Body of pancreas (tissue), 4 donors: ENCODE data around the gene ZFHX3. TPM values are rescaled to one million over a fixed set of nuclear protein-coding genes. Genes with fewer than 3 reads are reported as not detected.
A peak's percentile ranks its signal among the peaks of the same experiment; 100 is the strongest.

Experiments used
- ATAC-seq: fragments of 150-250 bp; one replicate; pipeline ENCODE4 v1.9.1; 2016
- DNase-seq, 4 donors: peaks; one replicate each; pipeline ENCODE4 v3.0.0-alpha.2; 2019
- H3K27ac ChIP-seq, 4 donors: fragments of 200-600 bp; sonication (generic); 1 replicate in 3 of 4; 2 replicates in 1 of 4; pipeline versions ENCODE4 v1.5.1 to v1.6.1; 2016 to 2019; ENCODE audit warnings: mild to moderate bottlenecking in 1 of 4, mixed read lengths in 1 of 4, moderate library complexity in 1 of 4
- H3K27me3 ChIP-seq, 2 donors: fragments of 200-600 bp; sonication (generic); one replicate each; pipeline ENCODE4 v1.6.0; 2016; ENCODE audit warnings: mild to moderate bottlenecking in 1 of 2
- H3K36me3 ChIP-seq, 2 donors: fragments of 200-600 bp; sonication (generic); replicated peaks in 1 of 2; 2 replicates each; pipeline ENCODE4 v1.5.1; 2016; ENCODE audit warnings: low read depth in 2 of 2; ENCODE audit not compliant: insufficient read depth in 1 of 2
- H3K4me1 ChIP-seq: fragments of 200-600 bp; sonication (generic); one replicate; pipeline ENCODE4 v1.6.0; 2016
- H3K4me3 ChIP-seq, 2 donors: fragments of 200-600 bp; sonication (generic); 1 replicate in 1 of 2; 2 replicates in 1 of 2; pipeline ENCODE4 v1.5.1; 2016 to 2019
- H3K9me3 ChIP-seq, 3 donors: fragments of 200-600 bp; sonication (generic); 1 replicate in 2 of 3; 2 replicates in 1 of 3; pipeline ENCODE4 v1.5.1; 2016
- POLR2A ChIP-seq, 3 donors: fragments of 450-650 bp; IDR thresholded peaks; one replicate each; pipeline ENCODE4 v1.6.1; 2016; ENCODE audit warnings: antibody characterized with exemption in 3 of 3, mild to moderate bottlenecking in 2 of 3
- WGBS, 2 donors: methylation state at CpG; one replicate each; pipeline ENCODE4 v1.1.5; 2017; 5-methylcytosine and 5-hydroxymethylcytosine counted together
- intact Hi-C: fragments of 100-400 bp; cut with DNase I; formaldehyde crosslinking; loops from one replicate; pipeline ENCODE4 v1.15.1; 2023
- total RNA-seq, 2 donors: library from RNA; depleted of rRNA; stranded (reverse); fragments of >200 nt; gene quantifications; one replicate each; pipeline ENCODE4 v1.1.0, GENCODE V29; 2016
- TF ChIP-seq, protein P1 (sequence below), 7 experiments: fragments of 450-650 bp in 4 of 7; fragments of 200-600 bp in 3 of 7; sonication (generic) in 3 of 7; IDR thresholded peaks; one replicate each; pipeline ENCODE4 v1.5.1; 2016 to 2019; ENCODE audit warnings: antibody characterized with exemption in 7 of 7

ZFHX3 gene
- total RNA-seq, 2 donors from 2014 or later, result 22.4 to 24.6 TPM

DNA sequence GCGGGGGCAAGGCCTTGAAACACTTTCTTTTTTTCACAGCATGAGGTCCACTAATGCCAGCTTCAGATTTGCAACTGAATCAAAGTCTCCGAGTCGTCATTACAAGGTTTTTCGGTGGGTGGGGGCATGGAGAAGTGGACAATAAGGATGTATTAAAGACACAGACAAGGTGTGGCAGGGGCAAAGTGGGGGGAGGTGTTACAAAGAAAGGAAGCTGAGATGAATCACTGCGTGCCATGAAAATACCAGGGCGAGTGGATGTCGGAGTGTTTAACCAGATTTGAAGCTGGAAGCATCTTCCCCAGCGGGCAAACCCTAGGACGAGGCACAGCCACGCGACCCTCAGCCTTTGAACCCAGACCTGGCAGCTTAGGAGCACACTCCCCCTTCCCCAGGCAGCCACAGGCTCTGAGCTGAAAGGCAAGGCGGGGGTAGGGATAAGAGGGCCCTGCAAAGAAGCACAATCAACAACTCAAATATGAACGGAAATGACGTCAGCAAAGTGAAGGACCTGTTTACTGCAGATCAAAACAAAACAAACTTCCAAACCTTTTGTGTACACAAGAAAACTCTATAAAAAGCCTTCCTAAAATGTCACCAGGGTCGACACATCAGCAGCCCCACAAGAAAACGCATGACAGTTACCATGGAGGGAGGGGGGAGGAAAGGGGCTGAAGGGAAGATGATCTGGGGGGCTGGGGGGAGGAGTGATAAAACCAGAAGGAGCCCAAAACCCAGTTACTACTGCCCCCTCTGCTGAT, 5.6 kb upstream of the ZFHX3 start:
- DNase-seq (no peak), ATAC-seq (no peak)
- no peak overlapping the region for H3K4me3 ChIP-seq
- 58 to 68% methylated on average over 16 of the region's 16 CpGs for WGBS, 2 donors
- H3K27me3 ChIP-seq, result no peaks in the 10 kb centered on the region
- H3K4me1 ChIP-seq, result peaks cover 69% of the 10 kb centered on the region
- TF ChIP-seq, protein P1, sequence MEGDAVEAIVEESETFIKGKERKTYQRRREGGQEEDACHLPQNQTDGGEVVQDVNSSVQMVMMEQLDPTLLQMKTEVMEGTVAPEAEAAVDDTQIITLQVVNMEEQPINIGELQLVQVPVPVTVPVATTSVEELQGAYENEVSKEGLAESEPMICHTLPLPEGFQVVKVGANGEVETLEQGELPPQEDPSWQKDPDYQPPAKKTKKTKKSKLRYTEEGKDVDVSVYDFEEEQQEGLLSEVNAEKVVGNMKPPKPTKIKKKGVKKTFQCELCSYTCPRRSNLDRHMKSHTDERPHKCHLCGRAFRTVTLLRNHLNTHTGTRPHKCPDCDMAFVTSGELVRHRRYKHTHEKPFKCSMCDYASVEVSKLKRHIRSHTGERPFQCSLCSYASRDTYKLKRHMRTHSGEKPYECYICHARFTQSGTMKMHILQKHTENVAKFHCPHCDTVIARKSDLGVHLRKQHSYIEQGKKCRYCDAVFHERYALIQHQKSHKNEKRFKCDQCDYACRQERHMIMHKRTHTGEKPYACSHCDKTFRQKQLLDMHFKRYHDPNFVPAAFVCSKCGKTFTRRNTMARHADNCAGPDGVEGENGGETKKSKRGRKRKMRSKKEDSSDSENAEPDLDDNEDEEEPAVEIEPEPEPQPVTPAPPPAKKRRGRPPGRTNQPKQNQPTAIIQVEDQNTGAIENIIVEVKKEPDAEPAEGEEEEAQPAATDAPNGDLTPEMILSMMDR (IDR thresholded peaks at IDR 0.05), result no peak
- TF ChIP-seq POLR2A (IDR thresholded peaks at IDR 0.05), result no peak
- no peaks in the 10 kb centered on the region for H3K36me3 ChIP-seq
- peak overlapping the region; percentile 21 to 96 (median 72) for H3K27ac ChIP-seq
- intact Hi-C loops, result no loop called here
- H3K9me3 ChIP-seq, result no peaks in the 10 kb centered on the region

DNA sequence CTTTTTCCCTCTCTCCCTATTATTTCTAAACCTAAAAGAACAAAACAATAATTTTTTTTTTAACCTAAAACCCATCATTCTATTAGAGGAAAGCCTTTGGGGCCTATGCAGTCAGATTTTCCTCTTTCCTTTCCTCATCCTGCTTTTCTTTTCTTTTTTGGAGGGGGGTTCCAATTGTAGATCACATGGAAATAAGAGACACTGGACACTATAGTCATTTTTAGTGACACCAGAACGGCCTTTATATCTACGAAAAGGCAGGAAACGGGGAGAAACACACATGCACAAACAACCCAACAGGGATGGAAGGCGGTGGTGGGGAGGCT, 5.1 kb upstream of the ZFHX3 start:
- peak overlapping the region; percentile 21 to 96 (median 72) for H3K27ac ChIP-seq
- H3K4me3 ChIP-seq, result no peak overlapping the region
- H3K36me3 ChIP-seq, result no peaks in the 10 kb centered on the region
- intact Hi-C loops, result no loop called here
- TF ChIP-seq, protein P1 (IDR thresholded peaks at IDR 0.05), result no peak
- ATAC-seq (no peak), DNase-seq (no peak)
- H3K9me3 ChIP-seq, result no peaks in the 10 kb centered on the region
- peaks cover 72% of the 10 kb centered on the region for H3K4me1 ChIP-seq
- 78 to 81% methylated on average over 4 of the region's 4 CpGs for WGBS, 2 donors
- H3K27me3 ChIP-seq, result no peaks in the 10 kb centered on the region

DNA sequence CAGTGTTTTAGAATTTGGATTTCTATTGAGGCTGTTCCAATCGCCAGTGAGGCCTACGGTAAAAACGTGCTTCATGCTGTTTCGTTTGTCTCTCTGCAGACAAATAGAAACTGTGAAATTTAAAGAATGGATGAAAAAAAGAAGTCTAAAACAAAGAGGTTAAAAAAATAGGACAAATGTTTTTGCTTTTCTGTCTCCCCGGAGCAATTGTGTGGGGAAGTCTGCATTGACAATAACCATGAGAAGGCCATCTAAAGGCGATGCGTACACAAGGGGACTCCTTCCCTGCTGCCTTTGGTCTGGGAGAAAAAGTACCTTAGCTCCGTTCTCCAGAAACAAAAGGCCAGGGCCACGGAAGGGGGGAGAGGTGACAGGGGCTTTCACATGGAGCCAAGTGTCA, 4.6 kb upstream of the ZFHX3 start:
- Histone ChIP-seq H3K27ac (peak overlapping the region in 2 of 4 donors; percentile 48 to 96), H3K36me3 (no peaks in the 10 kb centered on the region), H3K4me1 (peaks cover 72% of the 10 kb centered on the region), H3K4me3 (no peak overlapping the region), H3K27me3 (no peaks in the 10 kb centered on the region), H3K9me3 (no peaks in the 10 kb centered on the region)
- intact Hi-C loops, result no loop called here
- no peak for TF ChIP-seq POLR2A (IDR thresholded peaks at IDR 0.05)
- TF ChIP-seq, protein P1 (IDR thresholded peaks at IDR 0.05), result no peak
- 86 to 87% methylated on average over 9 of the region's 9 CpGs for WGBS, 2 donors
- DNase-seq (no peak), ATAC-seq (no peak)

DNA sequence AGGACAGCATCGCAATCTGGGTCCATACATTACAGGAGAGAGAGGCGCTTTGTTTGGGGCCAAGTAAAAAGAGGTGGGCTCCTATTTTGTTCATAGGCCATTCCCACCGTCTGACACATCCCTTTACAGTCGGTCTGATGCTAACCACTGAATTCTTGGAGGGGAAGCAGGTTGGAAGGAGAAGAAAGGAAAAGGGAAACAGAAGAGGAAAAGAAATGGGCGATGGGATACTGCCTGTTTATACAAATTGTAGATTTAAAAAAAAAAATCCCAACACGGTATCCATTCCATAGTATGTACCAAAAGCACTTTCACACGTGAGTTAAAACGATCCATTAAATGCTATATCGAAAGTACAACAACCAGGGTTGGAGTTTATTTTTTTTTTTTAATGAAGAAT, 4.0 kb upstream of the ZFHX3 start:
- H3K4me3 ChIP-seq, result no peak overlapping the region
- no peak for DNase-seq
- no peaks in the 10 kb centered on the region for H3K9me3 ChIP-seq
- intact Hi-C loops, result no loop called here
- peak overlapping the region in 2 of 4 donors; percentile 21 to 69 for H3K27ac ChIP-seq
- H3K36me3 ChIP-seq, result no peaks in the 10 kb centered on the region
- WGBS, 2 donors, result 91 to 94% methylated on average over 9 of the region's 9 CpGs
- no peaks in the 10 kb centered on the region for H3K27me3 ChIP-seq
- H3K4me1 ChIP-seq, result peaks cover 76% of the 10 kb centered on the region
- no peak for ATAC-seq
- TF ChIP-seq POLR2A (IDR thresholded peaks at IDR 0.05), result no peak
- TF ChIP-seq, protein P1 (IDR thresholded peaks at IDR 0.05), result no peak

DNA sequence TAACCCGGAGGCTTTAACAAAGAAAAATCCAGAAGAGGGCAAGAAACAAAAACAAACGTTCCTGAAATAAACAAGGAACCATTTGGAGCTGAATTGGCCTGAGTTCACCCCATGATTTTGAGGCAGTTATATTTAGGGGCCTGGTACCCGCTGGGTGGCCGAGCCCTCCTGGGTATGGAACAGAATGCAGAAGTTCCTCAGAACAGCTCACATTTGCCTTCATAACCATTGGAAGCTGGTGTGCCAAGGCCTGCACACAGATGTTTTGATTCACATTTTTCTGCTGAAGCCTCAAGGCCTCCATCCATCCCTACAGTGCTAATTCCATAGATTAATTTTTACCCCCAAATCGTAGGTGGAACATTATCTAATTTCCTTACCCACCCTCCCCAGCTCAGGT, 3.3 kb upstream of the ZFHX3 start:
- H3K4me1 ChIP-seq, result peaks cover 76% of the 10 kb centered on the region

More for the DNA sequence above, 3.3 kb upstream of the ZFHX3 start:
- TF ChIP-seq, protein P1 (IDR thresholded peaks at IDR 0.05), result no peak
- no peak for TF ChIP-seq POLR2A (IDR thresholded peaks at IDR 0.05)
- H3K27ac ChIP-seq, result peak overlapping the region in 3 of 4 donors; percentile 36 to 69 (median 55)
- no peak for DNase-seq
- no peaks in the 10 kb centered on the region for H3K27me3 ChIP-seq
- H3K4me3 ChIP-seq, result no peak overlapping the region
- ATAC-seq, result no peak
- 38 to 40% methylated on average over 5 of the region's 5 CpGs for WGBS, 2 donors
- intact Hi-C loops, result no loop called here
- H3K9me3 ChIP-seq, result no peaks in the 10 kb centered on the region
- no peaks in the 10 kb centered on the region for H3K36me3 ChIP-seq
